Gastroesophageal sphincter (tissue), 3 donors: Measurements from ENCODE around the gene DNAH17.

Experiments
- CTCF ChIP-seq, 4 experiments: fragments of 200-600 bp in 2 of 4; fragments of 450-650 bp in 2 of 4; sonication (generic) in 1 of 4; IDR thresholded peaks; one replicate each; pipeline ENCODE4 v1.5.1; 2017 to 2019; ENCODE audit warnings: antibody characterized with exemption in 4 of 4, mild to moderate bottlenecking in 2 of 4, moderate library complexity in 2 of 4
- EP300 ChIP-seq: sonication (generic); formaldehyde crosslinking; IDR thresholded peaks from one replicate; pipeline ENCODE4 v1.6.1; 2017; ENCODE audit warnings: antibody characterized with exemption, mild to moderate bottlenecking
- POLR2A ChIP-seq, 2 donors: fragments of 450-650 bp; IDR thresholded peaks; one replicate each; pipeline ENCODE4 v1.6.1; 2017; ENCODE audit warnings: antibody characterized with exemption in 2 of 2, mild to moderate bottlenecking in 2 of 2, moderate library complexity in 1 of 2

GRCh38 chr17:78514521-78514920 lies 62.7 kb downstream of the DNAH17 start:
- no peak for TF ChIP-seq POLR2A (IDR thresholded peaks at IDR 0.05)
- no peak for TF ChIP-seq CTCF (IDR thresholded peaks at IDR 0.05)
- TF ChIP-seq EP300: no peak
